ENCODE data around the gene VWA7.
"Not testable (repeated sequence)": the region's sequence is repeated elsewhere in the genome, so short reads cannot be mapped to it uniquely, and the experiment has no call there.

VWA7 gene

GRCh38 chr6:31801031-31801927, 24.2 kb upstream of the VWA7 start:
- not testable (repeated sequence) for FAIRE-seq

GRCh38 chr6:31799781-31800180, 22.7 kb upstream of the VWA7 start:
- no peak for FAIRE-seq

- FAIRE-seq = no peak
These were observed 20.5 kb upstream of the VWA7 start for GRCh38 chr6:31797588-31797987.

- no peak for FAIRE-seq
These were observed 19.9 kb upstream of the VWA7 start for GRCh38 chr6:31796993-31797385.

GRCh38 chr6:31795616-31796298, 18.6 kb upstream of the VWA7 start, which contains the start of gene VARS1:
VARS1 (minus strand) TSS chr6:31795752; CDS start chr6:31795217, 535 bp downstream.
- FAIRE-seq = no peak

GRCh38 chr6:31794866-31795615, 17.9 kb upstream of the VWA7 start:
- FAIRE-seq = no peak

- FAIRE-seq = no peak
These were observed 17.3 kb upstream of the VWA7 start for GRCh38 chr6:31794294-31794865.

- FAIRE-seq = not testable (repeated sequence)
These were observed 16.8 kb upstream of the VWA7 start for GRCh38 chr6:31793927-31794245.

GRCh38 chr6:31792761-31793171, 15.6 kb upstream of the VWA7 start:
- no peak for FAIRE-seq

GRCh38 chr6:31792090-31792374, 14.9 kb upstream of the VWA7 start:
- no peak for FAIRE-seq

GRCh38 chr6:31791324-31792089, 14.4 kb upstream of the VWA7 start:
- no peak for FAIRE-seq

GRCh38 chr6:31785475-31785874, 8.3 kb upstream of the VWA7 start:
- no peak for FAIRE-seq

GRCh38 chr6:31784098-31784925, 7.2 kb upstream of the VWA7 start:
- no peak for FAIRE-seq

- no peak for FAIRE-seq
These were observed 5.2 kb upstream of the VWA7 start for GRCh38 chr6:31782126-31782855.

- FAIRE-seq = no peak
These were observed 4.4 kb upstream of the VWA7 start for GRCh38 chr6:31781244-31782125.

GRCh38 chr6:31780507-31781243, 3.5 kb upstream of the VWA7 start:
- FAIRE-seq = no peak

GRCh38 chr6:31779908-31780307, 2.8 kb upstream of the VWA7 start:
- FAIRE-seq = no peak

GRCh38 chr6:31778999-31779885, 2.1 kb upstream of the VWA7 start:
- FAIRE-seq = no peak
